ENCODE data around the gene GPHB5. TPM values are rescaled to one million over a fixed set of nuclear protein-coding genes. Genes with fewer than 3 reads are reported as not detected.

GPHB5 gene
- total RNA-seq, 1 experiment from 2014 or later = not detected

DNA sequence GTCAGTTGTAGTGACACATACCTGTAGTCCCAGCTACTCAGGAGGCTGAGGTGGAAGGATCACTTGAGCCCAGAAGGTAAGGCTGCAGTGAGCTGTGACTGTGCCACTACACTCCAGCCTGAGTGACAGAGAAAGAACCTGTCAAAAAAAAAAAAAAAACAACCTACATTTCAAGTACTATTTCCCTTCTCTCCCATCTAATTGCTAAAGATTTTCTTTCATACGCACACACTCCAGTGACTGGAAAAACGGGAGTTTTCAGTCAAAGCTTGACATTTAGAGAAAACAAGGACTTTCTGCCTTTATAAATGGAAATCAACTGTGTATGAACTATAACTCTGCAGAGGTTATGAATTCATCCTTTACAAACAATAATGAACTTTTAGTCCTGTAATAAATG lies 25.9 kb downstream of the GPHB5 start:
- CTCF ChIA-PET = interaction anchor here (0.7 kb wide), 2 partner anchors 192 to 581 kb away, joined by 4 to 8 read pairs; no protein-coding TSS in a partner anchor
- Histone ChIP-seq H3K4me3 (ENCODE audit: low read depth in 2 of 2, low read length in 2 of 2) (no peak overlapping the region), H3K9me3 (ENCODE audit: control insufficient read depth, insufficient read depth, low read depth, low read length) (no peaks in the 10 kb centered on the region), H3K27ac (ENCODE audit: low read length) (no peak overlapping the region), H3K36me3 (ENCODE audit: control insufficient read depth, insufficient read depth, low read length) (no peaks in the 10 kb centered on the region), H3K27me3 (ENCODE audit: control insufficient read depth, insufficient read depth, low read length) (no peaks in the 10 kb centered on the region), H3K4me1 (ENCODE audit: control insufficient read depth, insufficient read depth, low read length) (no peaks in the 10 kb centered on the region)
- POLR2A ChIA-PET = no interaction called here
- no TSS peak for BruUV-seq (replicated peaks)
- intact Hi-C loops (cut with micrococcal nuclease; ENCODE audit: unreplicated experiment) = no loop called here
- TF ChIP-seq, protein P1, sequence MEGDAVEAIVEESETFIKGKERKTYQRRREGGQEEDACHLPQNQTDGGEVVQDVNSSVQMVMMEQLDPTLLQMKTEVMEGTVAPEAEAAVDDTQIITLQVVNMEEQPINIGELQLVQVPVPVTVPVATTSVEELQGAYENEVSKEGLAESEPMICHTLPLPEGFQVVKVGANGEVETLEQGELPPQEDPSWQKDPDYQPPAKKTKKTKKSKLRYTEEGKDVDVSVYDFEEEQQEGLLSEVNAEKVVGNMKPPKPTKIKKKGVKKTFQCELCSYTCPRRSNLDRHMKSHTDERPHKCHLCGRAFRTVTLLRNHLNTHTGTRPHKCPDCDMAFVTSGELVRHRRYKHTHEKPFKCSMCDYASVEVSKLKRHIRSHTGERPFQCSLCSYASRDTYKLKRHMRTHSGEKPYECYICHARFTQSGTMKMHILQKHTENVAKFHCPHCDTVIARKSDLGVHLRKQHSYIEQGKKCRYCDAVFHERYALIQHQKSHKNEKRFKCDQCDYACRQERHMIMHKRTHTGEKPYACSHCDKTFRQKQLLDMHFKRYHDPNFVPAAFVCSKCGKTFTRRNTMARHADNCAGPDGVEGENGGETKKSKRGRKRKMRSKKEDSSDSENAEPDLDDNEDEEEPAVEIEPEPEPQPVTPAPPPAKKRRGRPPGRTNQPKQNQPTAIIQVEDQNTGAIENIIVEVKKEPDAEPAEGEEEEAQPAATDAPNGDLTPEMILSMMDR (IDR thresholded peaks at IDR 0.05) = no peak
- TF ChIP-seq SIN3A (IDR thresholded peaks at IDR 0.05; ENCODE audit: borderline replicate concordance, insufficient read depth, low read depth, low read length) (no peak), POLR2AphosphoS5 (IDR thresholded peaks at IDR 0.05; ENCODE audit: low read depth, low read length) (no peak), TCF7L2 (IDR thresholded peaks at IDR 0.05; ENCODE audit: low read depth, low read length) (no peak)
- TF ChIP-seq, protein P2, sequence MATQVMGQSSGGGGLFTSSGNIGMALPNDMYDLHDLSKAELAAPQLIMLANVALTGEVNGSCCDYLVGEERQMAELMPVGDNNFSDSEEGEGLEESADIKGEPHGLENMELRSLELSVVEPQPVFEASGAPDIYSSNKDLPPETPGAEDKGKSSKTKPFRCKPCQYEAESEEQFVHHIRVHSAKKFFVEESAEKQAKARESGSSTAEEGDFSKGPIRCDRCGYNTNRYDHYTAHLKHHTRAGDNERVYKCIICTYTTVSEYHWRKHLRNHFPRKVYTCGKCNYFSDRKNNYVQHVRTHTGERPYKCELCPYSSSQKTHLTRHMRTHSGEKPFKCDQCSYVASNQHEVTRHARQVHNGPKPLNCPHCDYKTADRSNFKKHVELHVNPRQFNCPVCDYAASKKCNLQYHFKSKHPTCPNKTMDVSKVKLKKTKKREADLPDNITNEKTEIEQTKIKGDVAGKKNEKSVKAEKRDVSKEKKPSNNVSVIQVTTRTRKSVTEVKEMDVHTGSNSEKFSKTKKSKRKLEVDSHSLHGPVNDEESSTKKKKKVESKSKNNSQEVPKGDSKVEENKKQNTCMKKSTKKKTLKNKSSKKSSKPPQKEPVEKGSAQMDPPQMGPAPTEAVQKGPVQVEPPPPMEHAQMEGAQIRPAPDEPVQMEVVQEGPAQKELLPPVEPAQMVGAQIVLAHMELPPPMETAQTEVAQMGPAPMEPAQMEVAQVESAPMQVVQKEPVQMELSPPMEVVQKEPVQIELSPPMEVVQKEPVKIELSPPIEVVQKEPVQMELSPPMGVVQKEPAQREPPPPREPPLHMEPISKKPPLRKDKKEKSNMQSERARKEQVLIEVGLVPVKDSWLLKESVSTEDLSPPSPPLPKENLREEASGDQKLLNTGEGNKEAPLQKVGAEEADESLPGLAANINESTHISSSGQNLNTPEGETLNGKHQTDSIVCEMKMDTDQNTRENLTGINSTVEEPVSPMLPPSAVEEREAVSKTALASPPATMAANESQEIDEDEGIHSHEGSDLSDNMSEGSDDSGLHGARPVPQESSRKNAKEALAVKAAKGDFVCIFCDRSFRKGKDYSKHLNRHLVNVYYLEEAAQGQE (IDR thresholded peaks at IDR 0.05; ENCODE audit: insufficient read depth in 1 of 2, low read depth in 2 of 2, low read length in 1 of 2) = no peak
- in situ Hi-C loops (cut with HindIII; ENCODE audit: low pct_unique_long_range_greater_than_20kb, low sequenced_read_pairs) = no loop called here
- ATAC-seq (no peak), DNase-seq (ENCODE audit: low read depth, low spot score) (no peak)

DNA sequence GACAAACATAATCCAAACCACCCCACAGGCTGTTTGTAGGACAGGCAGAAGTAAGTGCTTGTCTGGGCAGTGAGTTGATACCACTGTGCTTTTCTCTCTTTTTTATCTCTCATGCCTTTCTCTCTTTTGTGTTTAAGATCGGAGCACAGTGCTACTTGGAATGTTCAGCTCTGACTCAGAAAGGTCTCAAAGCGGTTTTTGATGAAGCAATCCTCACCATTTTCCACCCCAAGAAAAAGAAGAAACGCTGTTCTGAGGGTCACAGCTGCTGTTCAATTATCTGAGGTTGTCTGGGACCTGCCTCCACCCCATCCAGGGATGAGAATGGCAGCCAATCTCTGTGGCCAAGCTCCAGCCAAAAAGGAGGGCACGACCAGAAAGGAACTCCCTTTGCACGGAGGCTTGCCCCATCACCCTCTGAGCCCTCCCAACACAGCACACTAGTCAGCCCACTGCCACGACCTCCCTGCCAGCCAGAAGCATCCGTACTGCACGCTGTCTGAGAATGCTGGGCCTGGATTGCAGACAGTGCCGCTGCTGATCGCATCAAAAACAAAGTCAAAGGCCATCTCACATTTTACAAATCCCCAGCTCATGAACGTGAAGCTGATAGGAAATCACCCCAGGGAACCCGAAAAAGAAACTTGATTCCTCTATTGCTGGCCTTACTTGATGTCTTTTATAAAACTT lies 27.8 kb downstream of the GPHB5 start:
- ChIA-PET POLR2A (no interaction called here), CTCF (no interaction called here)
- Histone ChIP-seq H3K9me3 (ENCODE audit: control insufficient read depth, insufficient read depth, low read depth, low read length) (no peaks in the 10 kb centered on the region), H3K4me1 (ENCODE audit: control insufficient read depth, insufficient read depth, low read length) (no peaks in the 10 kb centered on the region), H3K27ac (ENCODE audit: low read length) (no peak overlapping the region), H3K36me3 (ENCODE audit: control insufficient read depth, insufficient read depth, low read length) (no peaks in the 10 kb centered on the region), H3K4me3 (ENCODE audit: low read depth in 2 of 2, low read length in 2 of 2) (no peak overlapping the region), H3K27me3 (ENCODE audit: control insufficient read depth, insufficient read depth, low read length) (no peaks in the 10 kb centered on the region)
- TF ChIP-seq TCF7L2 (IDR thresholded peaks at IDR 0.05; ENCODE audit: low read depth, low read length) = no peak
- BruUV-seq (replicated peaks) = no TSS peak
- in situ Hi-C loops (cut with HindIII; ENCODE audit: low pct_unique_long_range_greater_than_20kb, low sequenced_read_pairs) (no loop called here), intact Hi-C loops (cut with micrococcal nuclease; ENCODE audit: unreplicated experiment) (no loop called here)
- ATAC-seq (no peak), DNase-seq (ENCODE audit: low read depth, low spot score) (no peak)

DNA sequence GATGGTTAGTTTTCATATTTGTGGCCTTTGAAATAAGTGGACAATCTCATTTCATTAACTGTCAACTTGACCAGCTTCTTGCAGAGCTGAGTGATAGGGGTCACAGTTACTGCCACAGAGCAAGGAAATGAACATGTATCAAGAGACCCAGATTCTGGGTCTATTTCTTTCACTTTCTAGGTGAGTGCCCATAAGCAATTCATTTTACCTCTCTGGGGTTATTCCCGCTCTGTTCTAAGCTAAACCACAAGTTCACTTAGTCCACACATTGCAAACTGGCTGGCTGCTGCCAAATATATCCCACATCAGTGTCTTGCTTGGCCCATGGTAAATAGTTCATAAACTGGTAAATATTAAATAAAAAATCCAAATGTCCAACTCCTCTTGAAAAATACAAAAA lies 29.9 kb downstream of the GPHB5 start:
- ATAC-seq (no peak), DNase-seq (ENCODE audit: low read depth, low spot score) (no peak)
- intact Hi-C loops (cut with micrococcal nuclease; ENCODE audit: unreplicated experiment) (no loop called here), in situ Hi-C loops (cut with HindIII; ENCODE audit: low pct_unique_long_range_greater_than_20kb, low sequenced_read_pairs) (no loop called here)
- Histone ChIP-seq H3K27me3 (ENCODE audit: control insufficient read depth, insufficient read depth, low read length) (no peaks in the 10 kb centered on the region; the same call in 1 of the 2 replicates), H3K27ac (ENCODE audit: low read length) (no peak overlapping the region), H3K36me3 (ENCODE audit: control insufficient read depth, insufficient read depth, low read length) (no peaks in the 10 kb centered on the region), H3K9me3 (ENCODE audit: control insufficient read depth, insufficient read depth, low read depth, low read length) (no peaks in the 10 kb centered on the region), H3K4me1 (ENCODE audit: control insufficient read depth, insufficient read depth, low read length) (no peaks in the 10 kb centered on the region), H3K4me3 (ENCODE audit: low read depth in 2 of 2, low read length in 2 of 2) (no peak overlapping the region)
- CTCF ChIA-PET = no interaction called here
- POLR2A ChIA-PET = no interaction called here
- TF ChIP-seq, protein P2 (IDR thresholded peaks at IDR 0.05; ENCODE audit: insufficient read depth in 1 of 2, low read depth in 2 of 2, low read length in 1 of 2) = no peak
- TF ChIP-seq, protein P1 (IDR thresholded peaks at IDR 0.05) = no peak
- TF ChIP-seq TCF7L2 (IDR thresholded peaks at IDR 0.05; ENCODE audit: low read depth, low read length) = no peak
- no peak for TF ChIP-seq POLR2AphosphoS5 (IDR thresholded peaks at IDR 0.05; ENCODE audit: low read depth, low read length)
- no peak for TF ChIP-seq SIN3A (IDR thresholded peaks at IDR 0.05; ENCODE audit: borderline replicate concordance, insufficient read depth, low read depth, low read length)
- no TSS peak for BruUV-seq (replicated peaks)

Measured in Panc1 (cell line).